ENCODE results near the gene PDE6G.

- TF ChIP-seq JUND (IDR thresholded peaks at IDR 0.05; ENCODE audit: low read length) (no peak), CHD2 (IDR thresholded peaks at IDR 0.05; ENCODE audit: low read length) (no peak), HDAC6 (IDR thresholded peaks at IDR 0.05; ENCODE audit: low read depth, low read length) (no peak), POLR2AphosphoS5 (IDR thresholded peaks at IDR 0.05; ENCODE audit: low read depth, low read length) (no peak), POLR2A (IDR thresholded peaks at IDR 0.05; ENCODE audit: control extremely low read depth in 1 of 2, low read depth in 2 of 2, low read length in 2 of 2) (no peak), CHD1 (IDR thresholded peaks at IDR 0.05; ENCODE audit: low read depth, low read length) (no peak), JUN (IDR thresholded peaks at IDR 0.05; ENCODE audit: low read depth, low read length) (no peak)
- TF ChIP-seq, protein P1, sequence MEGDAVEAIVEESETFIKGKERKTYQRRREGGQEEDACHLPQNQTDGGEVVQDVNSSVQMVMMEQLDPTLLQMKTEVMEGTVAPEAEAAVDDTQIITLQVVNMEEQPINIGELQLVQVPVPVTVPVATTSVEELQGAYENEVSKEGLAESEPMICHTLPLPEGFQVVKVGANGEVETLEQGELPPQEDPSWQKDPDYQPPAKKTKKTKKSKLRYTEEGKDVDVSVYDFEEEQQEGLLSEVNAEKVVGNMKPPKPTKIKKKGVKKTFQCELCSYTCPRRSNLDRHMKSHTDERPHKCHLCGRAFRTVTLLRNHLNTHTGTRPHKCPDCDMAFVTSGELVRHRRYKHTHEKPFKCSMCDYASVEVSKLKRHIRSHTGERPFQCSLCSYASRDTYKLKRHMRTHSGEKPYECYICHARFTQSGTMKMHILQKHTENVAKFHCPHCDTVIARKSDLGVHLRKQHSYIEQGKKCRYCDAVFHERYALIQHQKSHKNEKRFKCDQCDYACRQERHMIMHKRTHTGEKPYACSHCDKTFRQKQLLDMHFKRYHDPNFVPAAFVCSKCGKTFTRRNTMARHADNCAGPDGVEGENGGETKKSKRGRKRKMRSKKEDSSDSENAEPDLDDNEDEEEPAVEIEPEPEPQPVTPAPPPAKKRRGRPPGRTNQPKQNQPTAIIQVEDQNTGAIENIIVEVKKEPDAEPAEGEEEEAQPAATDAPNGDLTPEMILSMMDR (IDR thresholded peaks at IDR 0.05; ENCODE audit: control extremely low read depth in 1 of 3, insufficient read depth in 1 of 3, low read depth in 1 of 3, low read length in 3 of 3) = no peak
Measured at GRCh38 chr17:81701288-81702071, 45.1 kb upstream of the PDE6G start.

Measured in H1 (cell line).